ENCODE results near the gene RIMBP2. TPM values are rescaled to one million over a fixed set of nuclear protein-coding genes. Genes with fewer than 3 reads are reported as not detected.

The RIMBP2 gene
- total and polyA plus RNA-seq, 3 experiments from 2014 or later: not detected

DNA sequence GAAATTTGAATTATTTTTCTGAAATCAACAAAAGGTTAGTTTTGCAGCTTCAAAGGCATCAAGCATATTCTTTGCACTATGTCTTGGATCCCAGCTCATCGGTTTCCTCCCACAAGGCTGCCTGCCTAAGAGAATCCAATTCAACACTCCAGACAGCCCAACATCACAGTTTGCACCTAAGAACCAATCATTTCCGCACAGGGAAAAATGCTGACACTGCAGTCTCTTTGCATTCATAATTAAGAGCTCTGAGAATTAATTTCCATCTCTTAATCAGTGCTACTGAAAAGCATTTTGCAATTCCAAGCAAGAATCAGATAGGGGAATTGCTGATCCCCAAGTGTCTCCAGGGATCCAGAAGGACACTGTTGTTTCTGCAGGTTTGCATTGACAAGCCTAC, 202.5 kb downstream of the RIMBP2 start:
- Mint-ChIP-seq H3K4me1 (no peaks in the 10 kb centered on the region), H3K9me3 (peaks cover 0 to 5% (median 3%) of the 10 kb centered on the region in 5 donors), H3K27ac (no peak overlapping the region), H3K36me3 (no peaks in the 10 kb centered on the region), H3K4me3 (no peak overlapping the region), H3K27me3 (peaks cover 0 to 6% of the 10 kb centered on the region in 2 donors)
- DNase-seq: no peak
- Histone ChIP-seq H3K9me3 (ENCODE audit: low read length) (no peaks in the 10 kb centered on the region), H3K4me1 (ENCODE audit: insufficient read depth, low read length) (no peaks in the 10 kb centered on the region), H3K27ac (ENCODE audit: low read depth, low read length) (no peak overlapping the region), H3K27me3 (ENCODE audit: insufficient read depth, low read length, poor library complexity, severe bottlenecking) (no peaks in the 10 kb centered on the region), H3K36me3 (ENCODE audit: insufficient read depth, low read length) (no peaks in the 10 kb centered on the region), H3K4me3 (ENCODE audit: low read length) (no peak overlapping the region)
- POLR2A ChIA-PET: no interaction called here
- CTCF ChIA-PET: no interaction called here

DNA sequence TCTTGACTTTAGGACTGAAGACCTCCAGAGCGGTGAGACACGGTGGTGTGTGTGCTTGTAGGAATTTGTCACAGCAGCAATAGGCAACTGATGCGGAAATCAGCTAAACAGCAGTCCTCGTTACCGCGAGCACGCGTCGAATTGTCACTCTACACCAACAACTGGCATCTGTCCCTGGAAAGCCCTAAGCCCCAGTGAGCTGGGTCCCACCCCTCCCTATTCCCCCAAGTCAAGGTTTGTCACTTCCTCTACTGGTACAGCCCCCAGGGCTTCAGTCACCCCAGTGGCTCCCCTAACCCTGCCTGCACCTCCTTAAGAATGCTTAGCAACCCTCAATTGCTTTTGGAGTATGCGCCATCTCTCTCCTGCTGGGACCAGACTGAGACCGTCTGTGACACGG, 204.8 kb downstream of the RIMBP2 start:
- peaks cover 0 to 6% of the 10 kb centered on the region in 2 donors for H3K27me3 Mint-ChIP-seq

DNA sequence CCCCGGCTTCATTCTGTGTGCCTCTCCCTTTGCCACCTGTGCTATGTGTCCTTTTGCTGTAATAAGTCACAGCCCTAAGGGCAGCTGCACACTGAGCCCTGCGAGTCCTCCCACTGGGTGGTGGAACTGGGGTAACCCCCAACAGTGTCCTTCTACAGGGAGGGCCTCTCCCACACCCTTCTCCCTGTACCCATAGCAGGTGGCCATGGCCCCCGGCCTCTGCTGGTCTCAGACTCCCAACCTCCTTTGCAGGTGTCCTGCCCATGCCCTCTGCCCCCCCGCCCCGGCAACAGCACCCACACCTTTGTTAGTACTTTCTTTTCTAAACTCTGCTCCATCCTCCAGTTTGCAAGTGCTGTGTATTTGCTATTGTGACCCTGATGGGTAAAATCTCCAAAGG, 206.6 kb downstream of the RIMBP2 start:
- H3K27me3 ChIP-seq (ENCODE audit: insufficient read depth, low read length, poor library complexity, severe bottlenecking): no peaks in the 10 kb centered on the region
- POLR2A ChIA-PET: no interaction called here
- H3K9me3 Mint-ChIP-seq: peaks cover 0 to 5% (median 0%) of the 10 kb centered on the region in 5 donors
- H3K27me3 Mint-ChIP-seq: peaks cover 0 to 6% of the 10 kb centered on the region in 2 donors
- no peaks in the 10 kb centered on the region for H3K9me3 ChIP-seq (ENCODE audit: low read length)
- H3K36me3 Mint-ChIP-seq: no peaks in the 10 kb centered on the region
- H3K27ac ChIP-seq (ENCODE audit: low read depth, low read length): no peak overlapping the region
- no peak overlapping the region for H3K27ac Mint-ChIP-seq
- H3K4me1 Mint-ChIP-seq: no peaks in the 10 kb centered on the region
- H3K4me1 ChIP-seq (ENCODE audit: insufficient read depth, low read length): no peaks in the 10 kb centered on the region
- H3K4me3 ChIP-seq (ENCODE audit: low read length): no peak overlapping the region
- CTCF ChIA-PET: no interaction called here
- no peak for DNase-seq
- H3K4me3 Mint-ChIP-seq: no peak overlapping the region
- no peaks in the 10 kb centered on the region for H3K36me3 ChIP-seq (ENCODE audit: insufficient read depth, low read length)

More for the DNA sequence above, 204.8 kb downstream of the RIMBP2 start:
- Histone ChIP-seq H3K4me1 (ENCODE audit: insufficient read depth, low read length) (no peaks in the 10 kb centered on the region), H3K9me3 (ENCODE audit: low read length) (no peaks in the 10 kb centered on the region), H3K27me3 (ENCODE audit: insufficient read depth, low read length, poor library complexity, severe bottlenecking) (no peaks in the 10 kb centered on the region), H3K36me3 (ENCODE audit: insufficient read depth, low read length) (no peaks in the 10 kb centered on the region), H3K4me3 (ENCODE audit: low read length) (no peak overlapping the region), H3K27ac (ENCODE audit: low read depth, low read length) (no peak overlapping the region)
- peaks cover 0 to 5% (median 3%) of the 10 kb centered on the region in 5 donors for H3K9me3 Mint-ChIP-seq
- no peak for DNase-seq
- POLR2A ChIA-PET: no interaction called here
- CTCF ChIA-PET: no interaction called here
- H3K36me3 Mint-ChIP-seq: no peaks in the 10 kb centered on the region
- no peak overlapping the region for H3K27ac Mint-ChIP-seq
- no peaks in the 10 kb centered on the region for H3K4me1 Mint-ChIP-seq
- no peak overlapping the region for H3K4me3 Mint-ChIP-seq

DNA sequence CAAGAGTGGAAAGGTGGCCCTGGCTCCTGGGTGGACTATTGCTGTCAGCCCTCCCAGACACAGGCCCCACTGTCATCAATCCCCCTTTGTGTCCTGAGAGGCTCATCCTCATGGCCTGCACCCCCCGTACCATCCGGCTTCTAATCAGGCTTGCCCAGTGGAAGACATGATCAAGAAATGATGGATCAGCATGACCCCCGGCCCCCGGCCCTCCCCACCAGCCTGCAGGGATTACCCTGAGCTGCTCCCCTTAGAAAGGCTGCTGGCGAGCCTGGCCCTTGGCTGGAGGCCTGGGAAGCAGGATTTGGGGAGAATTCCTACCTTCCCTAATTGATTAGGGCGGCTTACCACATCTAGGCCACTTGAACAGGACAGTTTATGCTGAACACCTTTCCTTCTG, 207.3 kb downstream of the RIMBP2 start:
- no peaks in the 10 kb centered on the region for H3K9me3 ChIP-seq (ENCODE audit: low read length)
- Mint-ChIP-seq H3K4me1 (no peaks in the 10 kb centered on the region), H3K9me3 (peaks cover 0 to 5% (median 0%) of the 10 kb centered on the region in 5 donors), H3K4me3 (no peak overlapping the region), H3K27ac (no peak overlapping the region), H3K27me3 (peaks cover 0 to 6% of the 10 kb centered on the region in 2 donors), H3K36me3 (no peaks in the 10 kb centered on the region)
- CTCF ChIA-PET: no interaction called here
- POLR2A ChIA-PET: no interaction called here
- no peaks in the 10 kb centered on the region for H3K27me3 ChIP-seq (ENCODE audit: insufficient read depth, low read length, poor library complexity, severe bottlenecking)
- no peak overlapping the region for H3K4me3 ChIP-seq (ENCODE audit: low read length)
- H3K27ac ChIP-seq (ENCODE audit: low read depth, low read length): no peak overlapping the region
- H3K4me1 ChIP-seq (ENCODE audit: insufficient read depth, low read length): no peaks in the 10 kb centered on the region
- DNase-seq: no peak
- H3K36me3 ChIP-seq (ENCODE audit: insufficient read depth, low read length): no peaks in the 10 kb centered on the region

DNA sequence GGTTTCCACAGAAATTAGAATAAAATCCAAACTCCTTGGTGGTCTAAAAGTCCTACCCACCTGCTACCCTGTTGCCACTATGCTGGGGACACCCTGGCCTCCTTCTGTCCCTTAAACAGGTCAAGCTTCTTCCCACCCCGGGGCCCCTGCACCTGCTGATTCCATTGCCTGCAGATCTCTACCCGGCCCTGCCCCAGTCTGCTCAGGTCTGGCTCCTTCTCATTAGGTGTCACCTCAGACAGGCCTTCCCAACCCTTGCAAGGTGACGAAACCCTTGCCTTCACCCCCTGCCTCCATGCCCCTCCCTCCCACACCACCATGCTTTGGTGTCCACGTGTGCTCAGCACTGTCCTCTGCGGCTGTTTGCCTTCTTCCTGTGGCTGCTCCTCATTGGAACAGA, 207.8 kb downstream of the RIMBP2 start:
- DNase-seq: no peak
- Mint-ChIP-seq H3K9me3 (peaks cover 0 to 8% (median 0%) of the 10 kb centered on the region in 5 donors), H3K4me3 (no peak overlapping the region), H3K27ac (no peak overlapping the region), H3K36me3 (no peaks in the 10 kb centered on the region), H3K4me1 (no peaks in the 10 kb centered on the region), H3K27me3 (peaks cover 0 to 6% of the 10 kb centered on the region in 2 donors)
- CTCF ChIA-PET: no interaction called here
- POLR2A ChIA-PET: no interaction called here
- Histone ChIP-seq H3K4me3 (ENCODE audit: low read length) (no peak overlapping the region), H3K9me3 (ENCODE audit: low read length) (no peaks in the 10 kb centered on the region), H3K4me1 (ENCODE audit: insufficient read depth, low read length) (no peaks in the 10 kb centered on the region), H3K27ac (ENCODE audit: low read depth, low read length) (no peak overlapping the region), H3K27me3 (ENCODE audit: insufficient read depth, low read length, poor library complexity, severe bottlenecking) (no peaks in the 10 kb centered on the region), H3K36me3 (ENCODE audit: insufficient read depth, low read length) (no peaks in the 10 kb centered on the region)

DNA sequence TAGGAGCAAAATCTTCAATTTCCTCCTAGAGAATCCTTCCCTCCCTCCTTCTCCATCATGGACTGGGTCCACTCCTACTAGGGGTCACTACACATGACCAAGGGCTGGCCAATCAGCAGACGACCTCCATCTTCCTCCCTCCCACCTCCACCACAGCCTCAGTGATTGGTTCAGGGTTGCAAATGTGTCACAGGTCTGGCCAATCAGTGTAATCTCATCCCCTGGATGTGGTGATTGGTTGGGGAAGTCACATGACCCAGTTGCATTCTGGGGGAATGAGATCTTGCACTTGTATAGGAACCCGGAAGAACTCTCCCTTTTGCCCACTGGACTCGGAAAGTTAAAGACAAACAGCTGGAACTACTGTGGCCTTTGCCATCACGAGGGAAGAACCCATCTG, 209.3 kb downstream of the RIMBP2 start:
- Mint-ChIP-seq H3K36me3 (no peaks in the 10 kb centered on the region), H3K4me3 (no peak overlapping the region), H3K27me3 (peaks cover 0 to 6% of the 10 kb centered on the region in 2 donors), H3K27ac (no peak overlapping the region), H3K9me3 (peaks cover 0 to 8% (median 3%) of the 10 kb centered on the region in 5 donors), H3K4me1 (no peaks in the 10 kb centered on the region)
- CTCF ChIA-PET: no interaction called here
- no peak for DNase-seq
- POLR2A ChIA-PET: no interaction called here
- Histone ChIP-seq H3K9me3 (ENCODE audit: low read length) (no peaks in the 10 kb centered on the region), H3K27ac (ENCODE audit: low read depth, low read length) (no peak overlapping the region), H3K36me3 (ENCODE audit: insufficient read depth, low read length) (no peaks in the 10 kb centered on the region), H3K4me3 (ENCODE audit: low read length) (no peak overlapping the region), H3K4me1 (ENCODE audit: insufficient read depth, low read length) (no peaks in the 10 kb centered on the region), H3K27me3 (ENCODE audit: insufficient read depth, low read length, poor library complexity, severe bottlenecking) (no peaks in the 10 kb centered on the region)

DNA sequence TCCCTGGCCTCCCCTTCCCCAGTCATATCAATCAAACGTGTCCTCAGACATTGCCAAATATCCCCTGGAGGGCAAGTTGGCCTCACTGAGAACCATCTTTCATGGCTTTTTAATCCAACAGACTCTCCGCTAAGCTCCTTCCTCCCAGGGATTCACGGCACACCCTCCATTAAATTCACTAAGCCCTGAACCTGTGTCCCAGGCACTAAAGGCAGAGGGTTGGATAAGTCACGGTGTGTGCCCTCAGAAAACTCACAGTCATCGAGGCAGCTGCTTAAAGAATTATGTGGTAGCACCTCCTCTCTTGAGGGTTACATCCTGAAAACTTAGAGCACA, 211.3 kb downstream of the RIMBP2 start:
- ChIA-PET CTCF (no interaction called here), POLR2A (no interaction called here)
- Mint-ChIP-seq H3K27ac (no peak overlapping the region), H3K4me1 (no peaks in the 10 kb centered on the region), H3K36me3 (no peaks in the 10 kb centered on the region), H3K4me3 (no peak overlapping the region), H3K27me3 (peaks cover 0 to under 1% of the 10 kb centered on the region in 2 donors), H3K9me3 (peaks cover 0 to 4% (median 2%) of the 10 kb centered on the region in 5 donors)
- no peaks in the 10 kb centered on the region for H3K9me3 ChIP-seq (ENCODE audit: low read length)
- H3K4me3 ChIP-seq (ENCODE audit: low read length): no peak overlapping the region
- H3K27ac ChIP-seq (ENCODE audit: low read depth, low read length): no peak overlapping the region
- H3K27me3 ChIP-seq (ENCODE audit: insufficient read depth, low read length, poor library complexity, severe bottlenecking): no peaks in the 10 kb centered on the region
- no peak for DNase-seq
- no peaks in the 10 kb centered on the region for H3K4me1 ChIP-seq (ENCODE audit: insufficient read depth, low read length)
- H3K36me3 ChIP-seq (ENCODE audit: insufficient read depth, low read length): no peaks in the 10 kb centered on the region

DNA sequence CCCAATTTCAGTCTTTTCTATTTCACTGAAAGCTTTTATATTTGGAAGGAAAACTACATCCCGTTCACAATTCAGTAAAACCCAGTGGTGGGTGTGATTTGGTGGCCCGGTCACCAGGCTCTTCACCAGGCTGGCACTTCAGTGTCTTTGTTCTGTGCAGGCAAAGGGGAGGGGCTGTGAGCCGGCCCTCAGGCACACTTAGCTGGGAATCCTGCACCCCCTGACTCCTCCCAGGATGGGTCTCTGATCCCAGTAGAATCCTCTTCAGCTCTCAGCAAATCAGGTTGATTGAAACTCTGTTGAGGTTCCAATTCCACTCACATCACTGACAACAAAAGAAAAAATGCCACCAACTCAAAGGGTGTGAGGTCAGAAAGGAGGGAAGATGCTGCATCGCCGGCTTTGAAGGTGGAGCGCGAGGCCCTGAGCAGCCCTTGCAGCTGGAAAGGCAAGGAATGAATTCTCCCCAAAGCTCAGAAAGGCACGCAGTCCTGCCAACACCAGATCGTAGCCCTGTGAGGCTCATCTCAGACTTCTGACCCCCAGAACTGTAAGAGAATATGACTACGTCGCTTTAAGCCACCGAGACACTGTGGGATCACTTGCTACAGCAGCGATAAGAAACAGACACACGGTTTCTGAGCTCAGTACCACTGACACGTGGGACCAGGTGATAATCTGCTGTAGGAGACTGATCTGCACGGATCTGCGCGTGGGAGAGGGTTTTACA, 211.8 kb downstream of the RIMBP2 start:
- Histone ChIP-seq H3K4me3 (ENCODE audit: low read length) (no peak overlapping the region), H3K27me3 (ENCODE audit: insufficient read depth, low read length, poor library complexity, severe bottlenecking) (no peaks in the 10 kb centered on the region), H3K4me1 (ENCODE audit: insufficient read depth, low read length) (no peaks in the 10 kb centered on the region), H3K27ac (ENCODE audit: low read depth, low read length) (no peak overlapping the region), H3K9me3 (ENCODE audit: low read length) (no peaks in the 10 kb centered on the region), H3K36me3 (ENCODE audit: insufficient read depth, low read length) (no peaks in the 10 kb centered on the region)
- no peak overlapping the region for H3K4me3 Mint-ChIP-seq
- no peaks in the 10 kb centered on the region for H3K4me1 Mint-ChIP-seq
- no peak overlapping the region for H3K27ac Mint-ChIP-seq
- ChIA-PET POLR2A (no interaction called here), CTCF (no interaction called here)
- peaks cover 0 to under 1% of the 10 kb centered on the region in 2 donors for H3K27me3 Mint-ChIP-seq
- peaks cover 0 to 4% (median 2%) of the 10 kb centered on the region in 5 donors for H3K9me3 Mint-ChIP-seq
- no peaks in the 10 kb centered on the region for H3K36me3 Mint-ChIP-seq
- no peak for DNase-seq

Measured in CD8-positive, alpha-beta memory T cell (primary cell).